ENCODE data around the gene OR1E2. TPM values are rescaled to one million over a fixed set of nuclear protein-coding genes. Genes with fewer than 3 reads are reported as not detected.

OR1E2 gene
- total RNA-seq, 1 donor: under 0.01 TPM

DNA sequence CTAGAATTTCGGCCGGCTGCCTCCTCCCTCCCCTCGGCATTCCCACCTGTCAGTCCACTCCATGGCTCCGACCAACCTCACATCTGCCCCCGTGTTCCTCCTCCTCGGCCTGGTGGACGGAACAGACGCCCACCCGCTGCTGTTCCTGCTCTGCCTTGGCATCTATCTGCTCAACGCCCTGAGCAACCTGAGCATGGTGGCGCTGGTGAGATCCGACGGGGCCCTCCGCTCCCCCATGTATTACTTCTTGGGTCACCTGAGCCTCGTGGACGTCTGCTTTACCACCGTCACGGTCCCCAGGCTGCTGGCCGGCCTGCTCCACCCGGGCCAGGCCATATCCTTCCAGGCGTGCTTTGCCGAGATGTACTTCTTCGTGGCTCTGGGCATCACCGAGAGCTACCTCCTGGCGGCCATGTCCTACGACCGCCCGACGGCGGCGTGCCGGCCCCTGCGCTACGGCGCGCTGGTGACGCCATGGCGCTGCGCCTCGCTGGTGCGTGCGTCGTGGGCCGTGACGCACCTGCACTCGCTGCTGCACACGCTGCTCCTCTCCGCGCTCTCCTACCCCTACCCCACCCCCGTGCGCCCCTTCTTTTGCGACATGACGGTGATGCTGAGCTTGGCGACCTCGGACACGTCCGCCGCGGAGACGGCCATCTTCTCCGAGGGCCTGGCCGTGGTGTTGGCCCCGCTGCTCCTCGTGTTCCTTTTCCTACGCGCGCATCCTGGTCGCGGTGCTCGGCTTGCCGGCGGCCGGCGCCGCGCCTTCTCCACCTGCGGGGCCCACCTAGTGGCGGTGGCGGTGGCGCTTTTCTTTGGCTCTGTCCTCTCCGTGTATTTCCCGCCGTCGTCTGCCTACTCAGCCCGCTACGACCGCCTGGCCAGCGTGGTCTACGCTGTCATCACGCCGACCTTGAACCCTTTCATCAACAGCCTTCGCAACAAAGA, 47.5 kb downstream of the OR1E2 start, which contains the start of gene OR3A2:
Gene OR3A2, minus strand, starts transcription at position 440 of the 948 bp plus-strand sequence.
- Histone ChIP-seq H2AFZ (ENCODE audit: low read length) (no peak within 1 kb of the TSS), H3K36me3 (ENCODE audit: insufficient read depth, low read length) (no peaks in the 10 kb centered on the region), H3K79me2 (ENCODE audit: insufficient read depth, low read length) (no peaks in the 10 kb centered on the region), H3K4me3 (ENCODE audit: insufficient read depth, low read length) (no peak within 1 kb of the TSS), H4K20me1 (ENCODE audit: insufficient read depth, low read length) (no peaks in the 10 kb centered on the region), H3K9me3 (ENCODE audit: low read depth, low read length) (no peaks in the 10 kb centered on the region), H3K4me2 (ENCODE audit: insufficient read depth, low read length) (no peak within 1 kb of the TSS), H3K27me3 (ENCODE audit: insufficient read depth, low read length) (no peaks in the 10 kb centered on the region), H3K27ac (ENCODE audit: low read depth, low read length) (no peak within 1 kb of the TSS), H3K4me1 (ENCODE audit: insufficient read depth, low read length) (no peaks in the 10 kb centered on the region)
- TF ChIP-seq, protein P1, sequence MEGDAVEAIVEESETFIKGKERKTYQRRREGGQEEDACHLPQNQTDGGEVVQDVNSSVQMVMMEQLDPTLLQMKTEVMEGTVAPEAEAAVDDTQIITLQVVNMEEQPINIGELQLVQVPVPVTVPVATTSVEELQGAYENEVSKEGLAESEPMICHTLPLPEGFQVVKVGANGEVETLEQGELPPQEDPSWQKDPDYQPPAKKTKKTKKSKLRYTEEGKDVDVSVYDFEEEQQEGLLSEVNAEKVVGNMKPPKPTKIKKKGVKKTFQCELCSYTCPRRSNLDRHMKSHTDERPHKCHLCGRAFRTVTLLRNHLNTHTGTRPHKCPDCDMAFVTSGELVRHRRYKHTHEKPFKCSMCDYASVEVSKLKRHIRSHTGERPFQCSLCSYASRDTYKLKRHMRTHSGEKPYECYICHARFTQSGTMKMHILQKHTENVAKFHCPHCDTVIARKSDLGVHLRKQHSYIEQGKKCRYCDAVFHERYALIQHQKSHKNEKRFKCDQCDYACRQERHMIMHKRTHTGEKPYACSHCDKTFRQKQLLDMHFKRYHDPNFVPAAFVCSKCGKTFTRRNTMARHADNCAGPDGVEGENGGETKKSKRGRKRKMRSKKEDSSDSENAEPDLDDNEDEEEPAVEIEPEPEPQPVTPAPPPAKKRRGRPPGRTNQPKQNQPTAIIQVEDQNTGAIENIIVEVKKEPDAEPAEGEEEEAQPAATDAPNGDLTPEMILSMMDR (IDR thresholded peaks at IDR 0.05; ENCODE audit: extremely low read depth, low read depth, low read length): no peak
- peak; percentile 69 for DNase-seq (ENCODE audit: insufficient read length, low spot score, missing footprints)

Other genes with a start within 250 kb of the OR1E2 start
- gene OR1A2, start 236.3 kb downstream of the OR1E2 start, total RNA-seq: not detected in 2 replicates
- gene OR1A1, start 226.2 kb downstream of the OR1E2 start, total RNA-seq: not detected in 2 replicates
- gene OR3A1, start 135.5 kb downstream of the OR1E2 start, total RNA-seq: 0.36 TPM in 1 of 2 replicates, not detected in the other
- gene OR3A2, start 47.5 kb downstream of the OR1E2 start, total RNA-seq: not detected in 2 replicates
- gene OR1E1, start 35.4 kb downstream of the OR1E2 start, total RNA-seq: not detected in 2 replicates
- not detected in 2 replicates for gene OR3A3, start 22.5 kb downstream of the OR1E2 start, total RNA-seq
- gene SPATA22, start 38.0 kb upstream of the OR1E2 start, total RNA-seq: 0.29 and 2.2 TPM in 2 replicates
- gene ASPA, start 42.2 kb upstream of the OR1E2 start, total RNA-seq: 0.36 and 0.59 TPM in 2 replicates
- 0.29 and 0.36 TPM in 2 replicates for gene TRPV3, start 124.0 kb upstream of the OR1E2 start, total RNA-seq
- 2.4 and 2.5 TPM in 2 replicates for gene TRPV1, start 175.6 kb upstream of the OR1E2 start, total RNA-seq
- gene SHPK, start 202.4 kb upstream of the OR1E2 start, total RNA-seq: 8.3 and 13.8 TPM in 2 replicates
- gene CTNS, start 202.9 kb upstream of the OR1E2 start, total RNA-seq: 34.7 and 46.0 TPM in 2 replicates
- 149 and 164 TPM in 2 replicates for gene TAX1BP3, start 234.7 kb upstream of the OR1E2 start, total RNA-seq
- gene EMC6, start 235.0 kb upstream of the OR1E2 start, total RNA-seq: 12.7 and 13.8 TPM in 2 replicates

Data from osteoblast (primary cell).